Stimulated activated CD8-positive, alpha-beta memory T cell treated with anti-CD3 and anti-CD28 coated beads, Interleukin-12 subunit alpha, Interleukin-12 subunit beta, amount 100 ng/mL, for 24 hours (primary cell): Measurements from ENCODE around the gene CCDC136.

Experiments used
- DNase-seq: peaks from one replicate; pipeline ENCODE4 v3.0.0-alpha.2; 2020; ENCODE audit errors: extremely low read depth

Gene CCDC136

GRCh38 chr7:128805225-128805624 is 13.5 kb downstream of the CCDC136 start:
- no peak for DNase-seq

- no peak for DNase-seq
Observed at GRCh38 chr7:128807191-128807590, 15.4 kb downstream of the CCDC136 start.

GRCh38 chr7:128809363-128809762 is 17.6 kb downstream of the CCDC136 start:
- DNase-seq: no peak

GRCh38 chr7:128810473-128810872 is 18.7 kb downstream of the CCDC136 start:
- DNase-seq: no peak

GRCh38 chr7:128810997-128811396 is 19.2 kb downstream of the CCDC136 start:
- DNase-seq: no peak

GRCh38 chr7:128811631-128812430 is 20.1 kb downstream of the CCDC136 start:
- DNase-seq: no peak

GRCh38 chr7:128812514-128813168 is 20.9 kb downstream of the CCDC136 start:
- DNase-seq: no peak

GRCh38 chr7:128814499-128814898 is 22.7 kb downstream of the CCDC136 start:
- no peak for DNase-seq

GRCh38 chr7:128815289-128815942 is 23.6 kb downstream of the CCDC136 start:
- no peak for DNase-seq

GRCh38 chr7:128818694-128819093 is 26.9 kb downstream of the CCDC136 start:
- no peak for DNase-seq

GRCh38 chr7:128821724-128822123 is 30.0 kb downstream of the CCDC136 start:
- DNase-seq: no peak

GRCh38 chr7:128826512-128826911 is 34.7 kb downstream of the CCDC136 start:
- no peak for DNase-seq

- DNase-seq: no peak
Observed at GRCh38 chr7:128826916-128827247, 35.1 kb downstream of the CCDC136 start.

- DNase-seq: no peak
Observed at GRCh38 chr7:128827248-128827958, 35.6 kb downstream of the CCDC136 start.

GRCh38 chr7:128827971-128828711 is 36.4 kb downstream of the CCDC136 start:
- no peak for DNase-seq

- DNase-seq: no peak
Observed at GRCh38 chr7:128829391-128830166, 37.8 kb downstream of the CCDC136 start.

- no peak for DNase-seq
Observed at GRCh38 chr7:128830231-128831177, 38.7 kb downstream of the CCDC136 start, which contains the start of gene FLNC. Gene FLNC, plus strand, starts transcription at chr7:128830406. Its CDS starts 232 bp downstream, at chr7:128830638.

- no peak for DNase-seq
Observed at GRCh38 chr7:128831178-128831993, 39.6 kb downstream of the CCDC136 start.
